Measurements from ENCODE around the gene PDE3A. TPM values are rescaled to one million over a fixed set of nuclear protein-coding genes. Genes with fewer than 3 reads are reported as not detected.

The PDE3A gene
- total RNA-seq, 1 donor = 3.9 TPM

DNA sequence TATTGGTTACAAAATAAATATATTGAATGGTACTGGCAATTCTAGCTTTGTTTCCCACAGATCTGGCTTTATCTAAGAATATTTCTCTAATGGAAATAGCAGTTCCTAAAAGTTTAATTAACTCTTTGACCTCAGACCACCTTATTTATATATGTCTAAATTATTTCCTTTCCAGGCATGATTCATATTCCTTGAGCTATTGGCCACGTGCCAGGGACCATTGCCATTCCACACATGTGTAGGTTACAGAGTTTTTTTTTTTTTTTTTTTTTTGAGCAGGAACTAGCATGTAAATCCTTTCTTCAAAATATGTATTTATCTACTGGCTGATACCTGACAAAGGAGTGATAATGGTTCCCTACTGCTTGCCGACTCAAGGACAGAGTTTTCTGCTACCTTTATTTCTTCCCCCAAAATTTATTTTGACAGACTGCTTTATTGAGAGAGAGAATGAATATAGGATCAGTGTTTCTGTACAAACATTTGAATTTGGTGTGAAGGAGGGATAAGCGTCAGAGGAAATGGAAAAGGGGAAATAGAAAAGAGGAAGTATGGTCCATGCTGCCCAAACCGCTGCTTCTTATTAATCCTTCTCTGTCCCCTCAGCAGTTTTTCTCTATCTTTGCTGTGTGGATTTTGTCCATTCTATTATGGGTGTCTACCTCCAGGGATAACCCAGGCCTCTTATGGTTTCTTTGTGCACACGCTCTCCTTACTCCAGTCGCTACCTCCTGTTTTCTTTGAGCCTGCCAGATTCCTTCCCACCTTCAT, 36.4 kb downstream of the PDE3A start:
- H3K4me3 ChIP-seq (ENCODE audit: low read depth, low read length) = no peak overlapping the region
- TF ChIP-seq, protein P1, sequence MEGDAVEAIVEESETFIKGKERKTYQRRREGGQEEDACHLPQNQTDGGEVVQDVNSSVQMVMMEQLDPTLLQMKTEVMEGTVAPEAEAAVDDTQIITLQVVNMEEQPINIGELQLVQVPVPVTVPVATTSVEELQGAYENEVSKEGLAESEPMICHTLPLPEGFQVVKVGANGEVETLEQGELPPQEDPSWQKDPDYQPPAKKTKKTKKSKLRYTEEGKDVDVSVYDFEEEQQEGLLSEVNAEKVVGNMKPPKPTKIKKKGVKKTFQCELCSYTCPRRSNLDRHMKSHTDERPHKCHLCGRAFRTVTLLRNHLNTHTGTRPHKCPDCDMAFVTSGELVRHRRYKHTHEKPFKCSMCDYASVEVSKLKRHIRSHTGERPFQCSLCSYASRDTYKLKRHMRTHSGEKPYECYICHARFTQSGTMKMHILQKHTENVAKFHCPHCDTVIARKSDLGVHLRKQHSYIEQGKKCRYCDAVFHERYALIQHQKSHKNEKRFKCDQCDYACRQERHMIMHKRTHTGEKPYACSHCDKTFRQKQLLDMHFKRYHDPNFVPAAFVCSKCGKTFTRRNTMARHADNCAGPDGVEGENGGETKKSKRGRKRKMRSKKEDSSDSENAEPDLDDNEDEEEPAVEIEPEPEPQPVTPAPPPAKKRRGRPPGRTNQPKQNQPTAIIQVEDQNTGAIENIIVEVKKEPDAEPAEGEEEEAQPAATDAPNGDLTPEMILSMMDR (IDR thresholded peaks at IDR 0.05; ENCODE audit: insufficient read depth, low read depth, low read length) = no peak
- no peak for DNase-seq (ENCODE audit: low read depth)

DNA sequence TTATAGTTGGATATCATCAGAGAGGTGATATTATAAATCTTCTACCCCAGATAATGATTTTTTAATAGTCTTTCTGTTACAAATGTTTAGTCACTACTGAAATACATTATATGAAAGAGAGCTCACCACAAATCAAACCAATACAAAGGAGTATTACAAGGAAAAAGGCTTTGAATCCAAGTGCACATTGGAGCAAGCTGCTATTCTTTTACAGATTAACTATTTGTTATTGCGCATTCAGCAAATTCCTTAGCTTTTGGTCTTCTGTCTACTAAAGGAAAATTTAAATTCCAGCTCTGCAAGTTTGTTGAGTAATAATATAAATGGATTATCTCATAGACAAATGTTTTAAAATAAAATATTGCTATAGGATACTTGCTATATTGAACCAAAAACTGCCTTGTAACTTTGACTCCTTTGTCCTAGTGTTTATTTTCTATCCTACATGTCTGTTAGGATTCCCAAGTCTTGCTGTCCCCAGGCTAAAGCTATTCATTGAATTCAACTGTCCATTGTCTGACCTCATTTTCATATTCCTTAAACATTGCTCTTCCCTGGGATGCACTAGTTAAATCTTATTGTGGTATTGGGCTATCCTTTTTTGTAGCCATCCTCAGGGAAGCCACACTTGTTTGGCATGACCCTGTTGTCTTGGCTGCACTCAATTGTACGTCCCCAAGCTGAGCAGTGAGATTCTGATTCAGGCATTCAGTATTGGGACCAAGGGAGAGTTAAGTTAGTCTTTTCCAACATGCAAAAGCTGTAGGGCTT, 41.5 kb downstream of the PDE3A start:
- TF ChIP-seq, protein P1 (IDR thresholded peaks at IDR 0.05; ENCODE audit: insufficient read depth, low read depth, low read length) = no peak
- DNase-seq (ENCODE audit: low read depth) = no peak
- no peak overlapping the region for H3K4me3 ChIP-seq (ENCODE audit: low read depth, low read length)

DNA sequence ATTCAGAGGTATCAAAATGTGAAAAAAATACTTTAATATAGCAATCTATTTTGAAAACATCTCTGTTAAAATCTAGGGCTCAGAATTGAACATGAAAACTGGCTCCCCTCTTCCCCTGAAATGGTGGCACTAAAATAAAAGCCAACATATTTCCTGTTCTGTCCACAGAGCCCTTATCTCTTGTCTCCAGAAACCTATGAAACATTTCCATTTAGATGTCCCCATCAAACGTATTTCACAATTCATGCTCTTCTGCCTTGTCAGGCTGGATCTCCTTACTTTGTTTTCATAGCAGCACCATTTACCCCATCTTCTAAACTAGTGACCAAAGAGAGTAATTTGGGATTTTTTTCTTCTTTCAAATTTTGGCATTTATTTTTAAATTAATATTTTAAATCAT, 42.4 kb downstream of the PDE3A start:
- TF ChIP-seq, protein P1 (IDR thresholded peaks at IDR 0.05; ENCODE audit: insufficient read depth, low read depth, low read length) = no peak
- H3K4me3 ChIP-seq (ENCODE audit: low read depth, low read length) = no peak overlapping the region
- DNase-seq (ENCODE audit: low read depth) = no peak

DNA sequence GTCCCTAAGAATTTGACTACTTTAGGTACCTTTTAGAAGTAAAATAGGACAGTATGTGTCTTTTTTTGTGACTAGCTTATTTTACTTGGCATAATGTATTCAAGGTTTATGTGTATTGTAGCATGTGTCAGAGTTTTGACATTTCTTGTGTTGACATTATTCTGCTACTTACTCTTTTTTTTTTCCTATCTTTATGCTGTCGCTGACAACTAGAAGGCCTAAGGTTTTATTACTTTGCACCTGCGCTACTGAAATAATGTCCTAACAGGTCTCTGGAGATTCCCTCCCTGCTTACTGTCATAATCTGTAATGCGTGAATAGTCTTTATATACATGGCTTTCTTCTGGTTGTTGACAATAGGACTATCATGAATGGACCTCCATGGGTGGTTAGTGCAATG, 43.0 kb downstream of the PDE3A start:
- no peak for DNase-seq (ENCODE audit: low read depth)
- TF ChIP-seq, protein P1 (IDR thresholded peaks at IDR 0.05; ENCODE audit: insufficient read depth, low read depth, low read length) = no peak
- H3K4me3 ChIP-seq (ENCODE audit: low read depth, low read length) = no peak overlapping the region

DNA sequence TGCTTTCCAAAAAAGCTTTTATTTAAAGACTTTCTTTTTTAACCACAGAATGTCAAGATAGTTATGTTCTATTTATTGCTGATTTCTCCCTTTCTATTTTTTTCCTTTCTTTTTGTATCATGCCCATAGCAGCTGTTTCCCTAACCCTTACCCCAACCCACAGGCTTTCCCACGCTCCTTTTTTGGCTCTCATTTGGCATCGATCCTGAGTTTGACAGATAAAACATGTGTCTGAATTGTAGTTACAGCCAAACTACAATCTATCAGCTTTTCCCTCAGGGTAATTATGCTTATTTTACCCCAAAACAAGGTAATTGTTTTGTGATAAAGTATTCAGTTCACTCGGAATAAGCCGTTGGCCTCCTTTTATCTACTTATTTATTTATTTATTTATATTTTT, 46.7 kb downstream of the PDE3A start:
- H3K4me3 ChIP-seq (ENCODE audit: low read depth, low read length) = no peak overlapping the region
- TF ChIP-seq, protein P1 (IDR thresholded peaks at IDR 0.05; ENCODE audit: insufficient read depth, low read depth, low read length) = no peak
- peak; percentile 53 for DNase-seq (ENCODE audit: low read depth)

DNA sequence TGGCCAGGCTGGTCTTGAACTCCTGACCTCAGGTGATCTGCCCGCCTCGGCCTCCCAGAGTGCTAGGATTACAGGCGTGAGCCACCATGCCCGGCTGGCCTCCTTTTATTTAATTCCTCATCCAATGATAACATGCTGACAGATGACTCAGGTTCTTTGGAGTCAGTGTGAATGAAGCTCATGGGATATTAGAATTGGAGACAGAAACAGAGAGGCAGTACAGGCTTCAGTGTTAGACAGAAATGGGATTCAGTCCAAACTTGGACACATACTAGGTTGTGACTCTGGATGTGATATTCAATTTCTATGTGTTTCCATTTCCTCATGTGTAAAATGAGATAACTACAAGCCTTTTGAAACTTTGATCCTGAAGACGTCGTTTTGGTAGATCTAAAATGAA, 47.3 kb downstream of the PDE3A start:
- H3K4me3 ChIP-seq (ENCODE audit: low read depth, low read length) = no peak overlapping the region
- DNase-seq (ENCODE audit: low read depth) = no peak
- TF ChIP-seq, protein P1 (IDR thresholded peaks at IDR 0.05; ENCODE audit: insufficient read depth, low read depth, low read length) = no peak
